Progenitor cell of endocrine pancreas (in vitro differentiated cells): Measurements from ENCODE around the gene DNAJB7. TPM values are rescaled to one million over a fixed set of nuclear protein-coding genes. Genes with fewer than 3 reads are reported as not detected.

ENCODE experiments used
- DNase-seq: peaks from one replicate; pipeline ENCODE4 v3.0.0; 2021; ENCODE audit warnings: low spot score; ENCODE audit not compliant: unreplicated experiment
- H3K27ac Mint-ChIP-seq: 2 replicates; pipeline ENCODE4 v1.8.0; 2021; ENCODE audit warnings: mild to moderate bottlenecking, moderate library complexity, mixed read lengths
- H3K27me3 Mint-ChIP-seq: 2 replicates; pipeline ENCODE4 v1.8.0; 2021; ENCODE audit warnings: mixed read lengths
- H3K36me3 Mint-ChIP-seq: 2 replicates; pipeline ENCODE4 v1.8.0; 2022; ENCODE audit warnings: mixed read lengths; ENCODE audit not compliant: insufficient read depth
- H3K4me1 Mint-ChIP-seq: 2 replicates; pipeline ENCODE4 v1.8.0; 2021; ENCODE audit warnings: low read depth, mixed read lengths
- H3K4me3 Mint-ChIP-seq: 2 replicates; pipeline ENCODE4 v1.8.0; 2021; ENCODE audit warnings: low read depth, mild to moderate bottlenecking, moderate library complexity, mixed read lengths
- H3K9me3 Mint-ChIP-seq: 2 replicates; pipeline ENCODE4 v1.8.0; 2021; ENCODE audit warnings: low read depth, mixed read lengths
- total RNA-seq: library from RNA; stranded (reverse); gene quantifications from 2 replicates; pipeline ENCODE4 v1.2.1, GENCODE V29; 2021
- TF ChIP-seq, protein P1 (sequence below): fragments of 200-600 bp; sonication (generic); IDR thresholded peaks from one replicate; pipeline ENCODE4 v1.5.0; 2021; ENCODE audit warnings: antibody characterized with exemption, mild to moderate bottlenecking; ENCODE audit not compliant: unreplicated experiment

The DNAJB7 gene
- total RNA-seq, 1 donor from 2014 or later: not detected

DNA sequence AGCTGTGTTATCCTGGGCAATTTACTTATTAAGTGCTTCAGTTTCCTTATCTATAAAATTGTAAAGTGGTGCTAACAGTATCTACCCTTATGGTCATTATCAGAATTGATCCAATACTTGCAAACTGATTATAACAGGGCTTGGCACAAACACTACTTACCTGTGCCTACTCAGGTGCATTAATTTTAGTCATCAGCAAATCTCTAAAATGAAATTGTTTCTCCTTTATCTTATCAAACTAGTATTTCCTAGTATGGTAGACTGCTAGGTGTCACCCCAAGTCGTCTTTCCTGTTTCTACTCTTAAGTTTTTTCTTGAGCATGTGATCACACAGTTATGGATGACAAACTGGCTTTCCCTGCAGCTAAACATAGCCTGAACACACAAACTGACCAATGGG is 38.5 kb downstream of the DNAJB7 start:
- peak overlapping the region; percentile 24 for H3K27ac Mint-ChIP-seq
- no peak for DNase-seq

DNA sequence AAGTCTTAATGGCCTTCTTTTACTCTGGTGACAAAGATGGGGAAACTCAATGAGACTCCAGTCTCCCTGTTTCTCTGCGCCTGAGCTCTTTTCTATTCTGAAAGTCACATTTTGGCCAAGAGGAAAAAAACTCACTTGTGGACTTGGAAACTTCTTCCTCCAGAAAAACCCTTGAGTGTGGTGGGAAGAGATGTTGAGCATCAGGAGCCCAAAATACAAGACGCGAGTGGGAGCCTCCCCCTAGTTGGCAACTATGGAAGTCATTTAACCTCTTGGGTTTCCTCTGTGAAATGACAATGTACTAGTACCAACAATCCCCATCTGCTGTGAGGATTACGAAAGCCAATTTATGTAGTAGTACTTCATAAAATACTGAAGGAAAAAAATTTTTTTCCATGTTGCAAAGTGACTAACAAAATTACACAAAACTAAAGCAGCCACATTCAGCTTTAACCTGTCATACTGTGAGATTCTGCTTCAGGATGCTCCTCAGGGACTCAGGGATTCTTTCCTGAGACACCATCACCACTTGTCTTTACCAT is 42.2 kb downstream of the DNAJB7 start:
- H3K4me1 Mint-ChIP-seq: peaks cover 16% of the 10 kb centered on the region
- no peak for DNase-seq
- H3K36me3 Mint-ChIP-seq: peaks cover 3% of the 10 kb centered on the region
- TF ChIP-seq, protein P1, sequence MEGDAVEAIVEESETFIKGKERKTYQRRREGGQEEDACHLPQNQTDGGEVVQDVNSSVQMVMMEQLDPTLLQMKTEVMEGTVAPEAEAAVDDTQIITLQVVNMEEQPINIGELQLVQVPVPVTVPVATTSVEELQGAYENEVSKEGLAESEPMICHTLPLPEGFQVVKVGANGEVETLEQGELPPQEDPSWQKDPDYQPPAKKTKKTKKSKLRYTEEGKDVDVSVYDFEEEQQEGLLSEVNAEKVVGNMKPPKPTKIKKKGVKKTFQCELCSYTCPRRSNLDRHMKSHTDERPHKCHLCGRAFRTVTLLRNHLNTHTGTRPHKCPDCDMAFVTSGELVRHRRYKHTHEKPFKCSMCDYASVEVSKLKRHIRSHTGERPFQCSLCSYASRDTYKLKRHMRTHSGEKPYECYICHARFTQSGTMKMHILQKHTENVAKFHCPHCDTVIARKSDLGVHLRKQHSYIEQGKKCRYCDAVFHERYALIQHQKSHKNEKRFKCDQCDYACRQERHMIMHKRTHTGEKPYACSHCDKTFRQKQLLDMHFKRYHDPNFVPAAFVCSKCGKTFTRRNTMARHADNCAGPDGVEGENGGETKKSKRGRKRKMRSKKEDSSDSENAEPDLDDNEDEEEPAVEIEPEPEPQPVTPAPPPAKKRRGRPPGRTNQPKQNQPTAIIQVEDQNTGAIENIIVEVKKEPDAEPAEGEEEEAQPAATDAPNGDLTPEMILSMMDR: no peak
- no peaks in the 10 kb centered on the region for H3K27me3 Mint-ChIP-seq
- peak overlapping the region; percentile 97 for H3K4me3 Mint-ChIP-seq
- H3K27ac Mint-ChIP-seq: peak overlapping the region; percentile 41
- H3K9me3 Mint-ChIP-seq: no peaks in the 10 kb centered on the region

More for the DNA sequence above, 38.5 kb downstream of the DNAJB7 start:
- H3K36me3 Mint-ChIP-seq: peaks cover 12% of the 10 kb centered on the region
- TF ChIP-seq, protein P1: no peak
- no peaks in the 10 kb centered on the region for H3K9me3 Mint-ChIP-seq
- peaks cover 9% of the 10 kb centered on the region for H3K4me1 Mint-ChIP-seq
- H3K4me3 Mint-ChIP-seq: no peak overlapping the region
- no peaks in the 10 kb centered on the region for H3K27me3 Mint-ChIP-seq

DNA sequence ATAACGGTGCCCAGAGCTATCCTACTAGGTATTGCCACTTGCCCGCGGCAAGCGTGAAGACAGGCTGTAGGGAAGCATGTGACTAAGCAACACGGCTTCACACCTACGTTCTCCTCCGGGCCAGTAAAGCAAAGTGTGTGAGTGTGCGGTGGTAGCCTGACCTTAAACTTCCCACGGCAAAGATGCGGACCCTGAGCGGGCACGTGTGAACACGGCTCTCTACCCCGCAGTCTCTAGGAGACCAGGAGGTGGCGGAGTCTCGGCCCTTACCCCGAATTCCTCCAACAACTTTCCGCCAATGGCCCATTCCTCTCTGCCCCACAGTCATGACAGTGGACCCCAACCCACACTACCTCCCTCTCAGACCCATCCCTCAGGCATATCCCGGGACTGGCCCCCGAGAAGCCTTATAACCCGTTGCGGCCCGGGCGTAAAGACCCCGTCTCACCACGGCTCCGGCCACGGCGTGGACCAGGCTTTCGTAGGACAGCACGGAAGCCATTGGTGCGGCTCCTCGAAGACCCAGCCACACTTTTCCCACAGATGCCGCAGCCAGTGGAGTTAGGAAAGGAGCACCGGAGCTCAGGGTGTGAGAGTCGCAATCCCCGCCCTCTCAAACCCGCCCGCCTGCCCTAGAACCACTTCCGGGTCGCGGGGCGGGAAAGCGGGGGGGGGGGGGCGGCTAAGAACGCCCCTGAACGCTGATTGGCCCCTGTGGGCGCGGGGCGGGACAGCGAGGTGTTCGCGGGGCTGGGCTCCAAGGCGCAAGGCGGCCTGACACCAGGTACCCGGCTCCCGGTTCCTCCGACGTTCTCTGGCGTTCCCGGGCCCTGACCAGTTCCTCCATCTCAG is 42.9 kb downstream of the DNAJB7 start, which contains the start of gene SLC25A17:
TSS of gene SLC25A17 (minus strand) at position 600 of the 852 bp plus-strand sequence. CDS start at position 502, 98 bp downstream.
- peaks cover 3% of the 10 kb centered on the region for H3K36me3 Mint-ChIP-seq
- H3K4me1 Mint-ChIP-seq: peaks cover 16% of the 10 kb centered on the region
- H3K9me3 Mint-ChIP-seq: no peaks in the 10 kb centered on the region
- peak within 1 kb of the TSS; percentile 93 for H3K27ac Mint-ChIP-seq
- peak within 1 kb of the TSS; percentile 97 for H3K4me3 Mint-ChIP-seq
- no peaks in the 10 kb centered on the region for H3K27me3 Mint-ChIP-seq
- TF ChIP-seq, protein P1: peak; percentile 44
- DNase-seq: peak; percentile 79

DNA sequence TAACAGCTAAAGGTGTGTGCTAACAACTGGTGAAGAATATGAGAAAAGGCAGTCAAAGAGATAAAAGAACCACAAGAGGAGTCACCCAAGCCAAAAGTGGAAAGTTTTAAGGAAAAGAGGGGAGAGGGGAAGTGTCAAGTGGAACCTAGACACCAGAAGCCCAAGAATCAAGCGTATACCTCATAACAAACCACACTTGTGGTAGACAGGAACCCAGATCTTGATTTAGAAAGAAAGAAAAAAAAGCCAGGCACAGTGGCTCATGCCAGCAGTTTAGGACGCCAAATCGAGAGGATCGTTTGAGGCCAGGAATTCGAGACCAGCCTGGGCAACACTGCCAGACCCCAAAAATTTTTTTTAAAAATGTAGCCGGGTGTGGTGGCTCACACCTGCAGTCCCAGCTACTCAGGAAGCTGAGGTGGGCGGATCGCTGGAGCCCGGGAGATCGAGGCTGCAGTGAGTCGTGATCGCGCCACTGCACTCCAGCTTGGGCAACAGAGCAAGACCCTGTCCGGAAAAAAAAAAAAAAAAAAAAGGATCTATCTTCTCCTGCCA is 43.6 kb downstream of the DNAJB7 start:
- H3K9me3 Mint-ChIP-seq: no peaks in the 10 kb centered on the region
- H3K27ac Mint-ChIP-seq: peak overlapping the region; percentile 93
- H3K4me3 Mint-ChIP-seq: peak overlapping the region; percentile 97
- no peaks in the 10 kb centered on the region for H3K36me3 Mint-ChIP-seq
- DNase-seq: no peak
- peaks cover 16% of the 10 kb centered on the region for H3K4me1 Mint-ChIP-seq
- TF ChIP-seq, protein P1: no peak
- no peaks in the 10 kb centered on the region for H3K27me3 Mint-ChIP-seq

DNA sequence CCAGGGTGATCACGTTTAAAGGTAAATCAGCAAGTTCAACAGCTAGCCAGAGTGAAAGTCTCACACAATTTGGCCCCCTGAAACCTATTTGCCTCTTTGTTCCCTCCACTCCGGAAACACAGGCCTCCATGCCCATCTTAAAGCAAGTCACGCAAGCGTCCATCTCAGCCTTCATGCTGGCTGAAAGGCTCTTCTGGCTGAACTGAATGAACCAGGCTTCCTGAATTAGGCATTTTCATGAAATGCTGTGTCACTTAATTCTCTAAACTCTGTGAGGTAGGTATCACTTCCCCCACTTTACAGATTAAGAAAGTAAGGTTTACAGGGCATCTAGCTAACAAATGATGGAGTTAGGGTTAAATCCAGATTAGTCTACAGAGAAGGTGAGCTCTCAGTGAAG is 44.2 kb downstream of the DNAJB7 start:
- no peak for DNase-seq
- peaks cover 16% of the 10 kb centered on the region for H3K4me1 Mint-ChIP-seq
- TF ChIP-seq, protein P1: no peak
- no peaks in the 10 kb centered on the region for H3K27me3 Mint-ChIP-seq
- peak overlapping the region; percentile 97 for H3K4me3 Mint-ChIP-seq
- no peaks in the 10 kb centered on the region for H3K36me3 Mint-ChIP-seq
- H3K27ac Mint-ChIP-seq: peak overlapping the region; percentile 16
- H3K9me3 Mint-ChIP-seq: no peaks in the 10 kb centered on the region
